ENCODE results near the gene SARDH. TPM values are rescaled to one million over a fixed set of nuclear protein-coding genes. Genes with fewer than 3 reads are reported as not detected.
"Not testable (repeated sequence)": the region's sequence is repeated elsewhere in the genome, so short reads cannot be mapped to it uniquely, and the experiment has no call there.

SARDH gene
- total RNA-seq, 2 experiments from 2014 or later, result 1.6 to 2.1 TPM

DNA sequence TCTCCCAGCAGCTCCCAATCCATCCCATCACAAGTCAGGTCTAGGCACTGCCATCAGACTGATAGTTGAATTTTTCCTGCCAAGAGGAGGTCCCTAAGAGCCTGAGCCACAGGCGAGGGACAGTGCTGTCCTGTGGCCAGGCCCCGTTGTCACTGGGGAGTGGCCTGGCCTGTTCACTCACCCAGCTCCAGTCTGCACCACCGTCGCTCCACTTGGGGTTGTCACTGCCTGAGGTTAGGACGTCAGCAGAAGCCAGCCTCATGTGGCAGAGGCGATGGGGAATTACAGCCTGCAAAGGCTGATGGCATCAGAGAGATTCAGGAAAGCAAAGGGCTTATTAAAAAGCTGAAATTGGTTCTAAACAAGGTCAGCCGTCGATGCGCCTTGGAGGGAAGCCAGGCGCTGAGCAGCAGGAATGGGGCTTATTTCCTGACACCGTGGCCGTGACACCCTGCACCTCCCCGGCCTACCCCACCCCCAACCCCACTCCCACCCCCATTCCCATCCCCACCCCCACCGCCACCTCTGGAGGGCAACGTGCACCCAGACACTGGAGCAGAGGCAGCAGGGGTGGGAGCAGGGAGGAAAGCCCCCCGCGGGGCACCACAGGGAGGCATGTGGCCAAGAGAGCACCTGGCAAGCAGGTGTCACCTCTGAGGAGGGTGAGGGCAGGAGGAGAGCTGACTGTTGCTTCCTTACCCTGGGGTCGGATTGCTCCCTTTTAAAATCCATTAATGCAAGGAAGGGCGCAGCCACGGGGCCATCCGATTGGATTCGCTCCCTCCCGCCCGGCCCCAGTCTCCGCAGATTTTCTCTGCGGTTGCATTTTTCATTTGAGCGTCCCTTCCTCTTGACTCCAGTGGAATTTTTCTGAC is 105.1 kb downstream of the SARDH start:
- ChIA-PET CTCF (no interaction called here), POLR2A (no interaction called here)

DNA sequence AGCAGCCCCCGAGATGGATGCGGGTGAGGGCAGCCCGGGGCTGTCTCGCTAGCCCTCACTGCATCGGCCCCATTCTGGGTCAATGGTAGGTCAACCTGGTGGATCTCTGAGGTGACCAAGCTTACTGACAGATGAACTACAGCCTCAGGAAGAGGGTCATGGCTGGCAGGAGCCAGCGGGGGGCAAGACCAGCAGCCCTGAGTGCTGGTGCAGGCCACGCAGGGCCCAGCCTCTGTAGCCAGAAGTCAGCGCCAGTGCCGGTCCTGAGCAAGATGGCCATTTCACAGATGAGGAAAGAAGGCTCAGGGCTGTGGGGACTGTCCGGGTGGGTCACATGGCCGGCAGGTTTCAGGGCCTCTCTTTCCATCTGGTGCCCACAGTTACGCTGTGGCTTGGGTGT is 107.0 kb downstream of the SARDH start:
- CTCF ChIA-PET, result no interaction called here
- POLR2A ChIA-PET, result no interaction called here

DNA sequence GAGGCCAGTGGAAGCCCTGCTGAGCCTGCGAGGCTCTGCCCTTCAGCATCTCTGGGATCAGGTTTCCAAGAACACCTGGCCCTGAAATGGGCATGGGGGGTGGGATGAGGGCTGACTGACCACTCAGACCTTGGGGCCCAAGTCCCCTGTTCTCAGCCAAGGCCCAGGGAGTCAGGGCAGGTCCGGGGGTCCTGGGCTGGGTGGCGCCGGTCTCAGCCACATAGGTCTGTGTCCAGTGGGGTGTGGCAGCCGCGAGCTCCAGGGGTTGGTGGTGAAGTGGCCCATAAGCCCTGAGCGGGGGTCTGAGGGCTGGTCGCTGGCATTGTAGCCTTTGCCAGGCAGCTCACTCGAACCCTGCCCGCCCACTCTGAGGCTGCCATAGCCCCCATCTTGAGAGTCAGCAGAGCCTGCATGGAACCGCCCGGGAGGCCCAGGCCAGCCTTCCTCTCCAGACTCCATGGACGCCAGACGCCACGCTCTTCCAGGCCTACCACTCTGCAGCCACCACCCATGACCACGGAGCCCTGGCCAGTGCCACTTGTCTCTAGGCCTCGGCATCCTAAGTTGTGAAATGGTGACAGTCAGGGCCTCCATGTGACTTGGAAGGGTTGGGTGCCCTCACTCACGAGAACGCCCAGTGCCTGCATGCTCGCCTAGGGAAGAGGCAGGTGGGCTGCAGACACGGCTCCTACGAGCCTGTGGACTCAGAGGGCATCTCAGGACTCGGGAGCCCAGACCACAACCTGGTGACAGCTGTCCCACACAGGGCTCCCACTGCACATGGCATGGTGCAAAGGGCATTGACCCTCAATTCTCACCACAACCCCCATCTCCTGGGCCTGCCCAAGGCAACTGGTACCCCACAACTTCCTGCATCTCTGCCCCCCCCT is 108.7 kb downstream of the SARDH start:
- ChIA-PET CTCF (no interaction called here), POLR2A (no interaction called here)

DNA sequence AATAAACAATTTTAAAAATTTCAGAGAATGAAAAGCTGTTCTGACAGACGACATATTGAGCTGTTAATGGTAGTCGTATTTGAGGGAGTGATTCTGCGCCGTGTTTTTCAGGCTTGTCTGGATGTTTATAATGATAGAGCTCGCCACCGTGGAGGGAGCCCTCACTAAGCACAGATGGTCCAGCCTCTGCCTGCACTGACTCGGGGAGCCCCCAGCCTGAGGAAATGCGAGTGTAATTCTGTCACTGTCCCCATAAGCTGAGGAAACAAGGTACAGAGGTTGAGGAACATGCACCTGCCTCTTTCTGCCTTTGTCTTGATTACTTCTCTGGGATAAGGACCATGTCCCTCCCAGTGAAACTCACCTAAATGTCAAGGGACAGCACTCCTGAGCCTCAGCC is 109.4 kb downstream of the SARDH start:
- CTCF ChIA-PET, result no interaction called here

DNA sequence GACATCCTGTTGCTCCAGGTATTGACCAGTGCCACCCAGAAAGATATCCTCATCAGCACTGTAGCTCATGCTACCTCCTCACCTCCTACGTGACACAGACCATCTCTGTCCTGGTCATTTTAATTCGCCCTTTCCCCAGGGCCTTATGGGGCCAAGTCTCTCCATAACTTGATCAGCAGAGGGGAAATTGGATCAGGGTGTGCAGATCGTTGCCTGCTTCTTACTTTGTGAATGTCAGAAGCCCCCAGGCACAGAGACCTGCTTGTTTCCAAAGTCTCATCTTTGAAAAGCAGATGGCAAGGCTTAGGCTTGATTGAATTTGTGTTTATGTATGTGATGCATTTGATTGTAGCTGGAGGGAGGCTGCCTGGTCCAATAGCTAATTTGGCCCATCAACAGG is 110.8 kb downstream of the SARDH start:
- CTCF ChIA-PET, result no interaction called here

More for the DNA sequence above, 109.4 kb downstream of the SARDH start:
- POLR2A ChIA-PET, result no interaction called here

DNA sequence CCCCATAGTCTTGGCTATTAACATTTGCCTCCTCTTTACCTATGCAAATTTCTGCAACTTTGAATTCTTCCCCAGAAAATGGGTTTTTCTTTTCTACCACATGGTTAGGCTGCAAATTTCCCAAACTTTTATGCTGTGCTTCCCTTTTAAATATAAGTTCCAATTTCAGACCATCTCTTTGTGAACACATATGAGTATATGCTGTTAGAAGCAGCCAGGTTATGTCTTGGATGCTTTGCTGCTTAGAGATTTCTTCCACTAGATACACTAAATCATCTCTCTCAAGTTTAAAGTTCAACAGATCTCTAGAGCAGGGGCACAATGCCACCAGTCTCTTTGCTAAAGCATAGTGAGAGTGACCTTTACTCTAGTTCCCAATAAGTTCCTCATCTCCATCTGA is 112.1 kb downstream of the SARDH start:
- CTCF ChIA-PET, POLR2A ChIA-PET: not testable (repeated sequence)

More for the DNA sequence above, 110.8 kb downstream of the SARDH start:
- POLR2A ChIA-PET, result no interaction called here

DNA sequence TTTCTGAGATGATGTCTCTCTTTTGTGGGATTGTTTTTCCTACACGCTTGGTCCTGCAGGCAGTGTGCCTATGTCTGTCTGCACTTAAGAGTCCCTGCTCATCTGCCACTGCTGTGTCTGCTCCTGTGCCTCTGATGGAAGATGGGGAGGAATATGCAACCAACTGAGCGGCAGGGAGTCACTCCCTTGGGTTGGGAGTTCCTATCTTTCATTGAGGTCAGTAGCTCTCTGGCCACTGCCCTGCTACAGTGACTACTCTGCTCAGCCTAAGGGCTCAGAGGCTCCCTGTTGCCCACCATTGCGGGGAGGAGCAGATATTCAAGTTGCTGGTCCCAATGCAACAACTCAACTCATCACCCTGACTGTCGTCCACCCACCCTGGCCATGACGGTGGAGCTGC is 115.6 kb downstream of the SARDH start:
- ChIA-PET POLR2A (no interaction called here), CTCF (no interaction called here)

DNA sequence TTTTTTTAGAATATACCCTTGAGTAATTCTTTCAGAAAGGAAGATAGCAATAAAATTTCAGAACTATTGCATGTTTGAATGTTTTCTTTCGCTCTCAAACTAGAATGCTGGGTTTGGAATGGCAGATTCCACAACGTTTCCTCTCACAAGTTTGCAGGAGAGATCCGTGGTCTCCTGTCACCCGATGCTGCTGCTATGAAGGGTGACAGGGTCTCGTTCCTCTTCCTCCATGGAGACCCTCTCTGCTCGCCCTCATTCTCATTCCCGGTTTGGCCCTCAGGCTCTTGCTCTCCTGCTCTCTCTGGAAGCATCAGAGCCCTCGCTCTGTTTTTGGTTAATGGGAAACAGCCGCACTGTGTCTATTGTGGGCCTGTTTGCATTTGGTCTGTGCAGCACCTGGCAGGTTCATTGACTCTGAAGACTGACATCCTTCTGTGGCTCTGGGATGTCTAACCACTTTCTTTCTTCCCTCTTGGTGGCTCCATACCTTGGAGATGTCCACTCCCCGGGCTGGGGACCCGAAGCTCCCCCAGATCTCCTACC is 116.4 kb downstream of the SARDH start:
- ChIA-PET POLR2A (no interaction called here), CTCF (no interaction called here)

DNA sequence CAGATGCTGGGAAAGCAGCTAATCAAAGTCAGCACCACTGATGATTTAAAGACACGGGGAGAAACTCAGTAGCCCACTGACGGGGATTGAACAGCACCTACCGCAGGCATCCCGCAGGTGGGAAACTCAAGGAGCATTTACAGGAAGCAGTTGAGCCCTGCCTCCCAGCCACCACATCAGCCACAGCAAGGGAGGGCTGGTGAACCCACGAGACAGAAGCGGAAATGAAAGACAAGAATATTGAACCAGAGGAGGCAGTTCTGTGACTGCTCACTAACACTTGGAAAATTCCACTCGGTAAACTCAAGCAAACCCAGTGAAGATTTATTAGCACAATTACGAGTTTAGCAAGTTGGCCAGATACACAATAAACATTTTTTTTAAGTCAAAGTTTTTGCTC is 118.4 kb downstream of the SARDH start:
- ChIA-PET CTCF (no interaction called here), POLR2A (no interaction called here)

DNA sequence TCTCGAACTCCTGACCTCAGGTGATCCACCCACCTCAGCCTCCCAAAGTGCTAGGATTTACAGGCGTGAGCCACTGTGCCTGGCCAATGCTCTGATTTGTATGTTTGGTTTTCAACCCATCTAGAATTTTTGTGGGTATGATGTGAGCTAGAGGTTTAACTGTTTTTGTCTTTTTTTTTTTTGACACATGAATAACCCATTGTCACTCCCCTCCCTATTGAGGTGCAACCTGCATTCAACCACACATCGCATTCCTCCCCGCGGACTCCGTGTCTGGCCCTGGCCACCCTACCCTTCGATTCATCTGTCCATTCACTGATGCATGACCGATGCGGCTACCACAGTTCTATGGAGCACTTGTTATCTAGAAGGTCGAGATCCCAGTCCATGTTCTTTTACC is 119.4 kb downstream of the SARDH start:
- ChIA-PET CTCF (no interaction called here), POLR2A (no interaction called here)

DNA sequence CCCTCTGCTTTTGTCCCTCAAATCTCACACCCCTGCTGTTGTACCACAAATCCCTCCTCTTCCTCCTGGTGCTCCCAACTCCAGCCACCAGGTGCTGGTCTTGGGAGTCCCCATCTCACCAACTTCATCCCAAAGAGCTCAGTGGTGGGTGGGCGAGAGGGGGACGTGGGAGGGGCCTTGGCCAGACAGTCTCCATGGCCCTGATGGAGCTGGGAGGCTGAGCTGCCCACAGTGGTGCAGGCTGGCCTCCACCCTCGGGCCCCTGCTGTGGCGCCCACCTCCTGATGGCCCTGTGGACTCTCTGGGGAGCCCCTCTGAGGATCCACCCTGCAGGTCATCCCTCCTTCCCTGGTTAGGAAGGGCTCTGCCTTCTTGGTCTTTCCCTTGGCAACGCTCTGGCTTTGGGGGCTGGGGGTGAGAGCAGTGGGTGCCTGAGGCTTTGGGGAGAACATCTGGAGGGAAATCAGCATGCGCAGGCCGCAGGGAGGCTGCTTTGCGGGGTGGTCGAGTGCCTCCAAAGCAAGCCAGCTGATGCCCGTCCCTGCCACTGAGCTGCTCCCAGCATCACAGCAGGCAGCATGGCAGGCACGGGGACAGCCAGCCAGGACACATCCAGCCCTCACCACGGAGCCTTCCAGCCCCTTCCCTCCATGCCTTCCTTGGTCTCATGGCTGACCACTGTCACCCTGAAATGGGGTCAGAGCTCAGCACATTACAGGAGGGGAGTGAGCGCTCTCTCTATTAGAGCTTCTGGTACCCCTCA is 121.3 kb downstream of the SARDH start:
- ChIA-PET POLR2A (no interaction called here), CTCF (interaction anchor here (1.9 kb wide), 1 partner anchor 111 kb away, joined by 4 read pairs; no protein-coding TSS in a partner anchor)

DNA sequence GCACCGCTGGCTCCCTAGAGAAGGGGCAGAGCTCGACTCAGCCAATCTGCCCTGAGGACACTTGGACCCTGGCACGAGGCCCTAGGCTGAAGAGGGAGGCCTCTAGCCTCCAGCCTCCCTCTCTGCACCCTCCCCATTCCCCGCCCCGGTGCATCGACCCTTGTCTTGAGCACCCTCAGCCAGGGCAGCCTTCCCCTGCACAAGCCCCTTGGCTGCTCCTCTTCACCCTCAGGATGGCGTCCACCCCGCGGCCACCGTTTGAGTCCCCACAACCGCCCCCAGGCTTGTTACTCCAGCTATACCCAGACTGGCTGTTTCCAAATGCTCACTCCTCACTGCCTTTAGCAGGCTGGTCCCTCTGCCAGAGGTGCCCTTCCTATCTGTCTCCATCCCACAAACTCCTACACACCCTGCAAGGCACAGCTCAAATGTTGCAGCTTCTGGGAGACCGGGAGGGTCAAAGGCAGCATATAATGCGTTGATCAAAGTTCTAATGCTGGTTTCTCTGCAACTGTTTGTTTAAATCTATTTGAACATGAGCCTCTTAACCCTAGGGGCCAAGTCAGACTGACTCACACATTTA is 122.5 kb downstream of the SARDH start:
- POLR2A ChIA-PET, result no interaction called here
- CTCF ChIA-PET, result interaction anchor here (1.9 kb wide), 1 partner anchor 112 kb away, joined by 4 read pairs; no protein-coding TSS in a partner anchor

DNA sequence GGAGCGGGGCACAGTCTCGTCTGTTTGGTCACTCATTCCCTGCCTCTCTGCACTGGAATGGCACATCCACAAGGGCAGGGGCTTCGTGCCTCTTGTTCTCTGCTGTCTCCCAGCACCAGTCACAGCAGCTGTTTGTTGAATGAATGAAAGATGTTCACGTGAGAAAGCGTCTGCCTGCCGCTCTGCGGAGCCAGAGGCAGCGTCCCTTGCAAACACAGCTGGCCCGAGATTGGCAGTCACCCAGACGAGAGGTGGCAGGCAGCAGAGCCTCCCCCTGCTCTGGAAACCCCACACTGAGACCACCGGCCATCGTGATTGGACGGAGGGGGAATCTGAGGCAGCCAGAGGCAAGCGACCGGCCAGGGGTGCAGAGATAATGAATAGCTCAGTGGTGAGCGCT is 123.0 kb downstream of the SARDH start:
- POLR2A ChIA-PET, result no interaction called here

DNA sequence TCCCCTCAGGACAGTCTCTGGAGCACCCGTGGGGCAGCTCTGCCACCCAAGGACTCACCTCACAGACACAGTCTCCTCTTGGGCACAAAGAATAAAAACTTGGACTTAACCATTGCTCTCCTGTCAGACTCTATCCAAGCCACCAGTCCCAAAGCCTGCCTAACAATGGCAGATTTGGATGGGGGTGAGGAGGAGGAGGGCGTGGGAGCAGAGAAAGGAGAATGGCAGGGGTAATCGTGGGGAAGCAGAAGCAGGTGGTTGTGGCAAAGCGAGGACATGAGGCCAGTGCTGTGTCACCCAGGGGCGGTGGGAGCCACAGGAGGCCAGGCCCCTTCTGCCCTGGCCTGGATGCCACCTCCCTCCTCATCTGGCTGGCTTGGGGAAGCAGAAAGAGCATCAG is 123.5 kb downstream of the SARDH start:
- CTCF ChIA-PET, result no interaction called here

More for the DNA sequence above, 123.0 kb downstream of the SARDH start:
- CTCF ChIA-PET, result no interaction called here

DNA sequence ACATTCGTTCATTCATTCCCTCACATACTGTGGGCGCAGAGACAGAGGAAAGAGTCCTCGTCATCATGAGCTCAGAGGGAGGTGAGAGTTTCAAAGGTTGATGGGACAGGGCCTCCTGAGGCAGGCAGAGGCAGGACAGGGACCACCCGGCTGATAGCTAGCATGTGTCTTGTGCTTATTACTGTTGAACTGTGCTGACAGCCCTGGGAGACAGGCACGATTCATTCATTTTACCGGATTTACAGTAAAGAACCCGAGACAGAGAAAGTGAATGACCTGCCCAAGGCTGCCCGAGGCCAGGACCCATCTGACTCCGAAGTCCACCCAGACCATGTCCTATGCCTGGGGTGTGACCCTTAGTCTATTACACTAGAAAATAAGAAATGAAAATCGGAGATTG is 124.1 kb downstream of the SARDH start:
- ChIA-PET CTCF (no interaction called here), POLR2A (no interaction called here)

More for the DNA sequence above, 123.5 kb downstream of the SARDH start:
- POLR2A ChIA-PET, result no interaction called here

Other genes with a start within 250 kb of the SARDH start
- gene MYMK, start 213.4 kb downstream of the SARDH start, total RNA-seq, result not detected
- gene ADAMTSL2, start 203.6 kb downstream of the SARDH start, total RNA-seq, result under 1 TPM in 1 of 2 experiments, not detected in 1; 0.04 TPM
- not detected for gene FAM163B, start 129.0 kb downstream of the SARDH start, total RNA-seq
- gene DBH, start 102.0 kb downstream of the SARDH start, total RNA-seq, result not detected

Data from activated CD8-positive, alpha-beta memory T cell treated with anti-CD3 and anti-CD28 coated beads for 36 hours (primary cell).